DND-41 (cell line): ENCODE measurements around the gene CACNA1F.

Experiments used
- ATAC-seq: fragments of 200-7000 bp; cut with Tn5 transposase; 3 replicates; pipeline ENCODE4 v1.9.1; 2021; ENCODE audit warnings: low read depth; ENCODE audit not compliant: insufficient read depth
- DNase-seq: peaks from one replicate; pipeline ENCODE4 v3.0.0-alpha.2; 2020
- H2AFZ ChIP-seq: 2 replicates; pipeline ENCODE4 v1.6.0; 2012; ENCODE audit warnings: low read depth, low read length
- H3K27ac ChIP-seq: 2 replicates; pipeline ENCODE4 v1.5.1; 2012; ENCODE audit warnings: low read length, inconsistent platforms
- H3K27me3 ChIP-seq: fragments of 200-600 bp; sonication (generic); 2 replicates; pipeline ENCODE4 v1.6.0; 2012; ENCODE audit warnings: low read length, mild to moderate bottlenecking, inconsistent platforms; ENCODE audit not compliant: insufficient read depth, poor library complexity
- H3K36me3 ChIP-seq: 2 replicates; pipeline ENCODE4 v1.5.1; 2012; ENCODE audit warnings: low read length, inconsistent platforms; ENCODE audit not compliant: insufficient read depth
- H3K4me1 ChIP-seq: 2 replicates; pipeline ENCODE4 v1.5.1; 2012; ENCODE audit warnings: mild to moderate bottlenecking, low read length; ENCODE audit not compliant: insufficient read depth
- H3K4me2 ChIP-seq: 2 replicates; pipeline ENCODE4 v1.6.0; 2012; ENCODE audit warnings: mild to moderate bottlenecking, moderate library complexity, low read length, inconsistent platforms; ENCODE audit not compliant: insufficient read depth
- H3K4me3 ChIP-seq, 2 experiments: fragments of 200-600 bp in 1 of 2; shearing (Covaris generic) in 1 of 2; 2 replicates each; pipeline ENCODE4 v1.5.1; 2012 to 2016; ENCODE audit warnings: inconsistent platforms in 2 of 2, low read length in 2 of 2, mild to moderate bottlenecking in 2 of 2, low read depth in 1 of 2, moderate library complexity in 1 of 2
- H3K79me2 ChIP-seq: 2 replicates; pipeline ENCODE4 v1.6.0; 2012; ENCODE audit warnings: low read length, inconsistent platforms; ENCODE audit not compliant: insufficient read depth
- H3K9ac ChIP-seq: 2 replicates; pipeline ENCODE4 v1.6.0; 2012; ENCODE audit warnings: low read depth, mild to moderate bottlenecking, inconsistent platforms, low read length, moderate library complexity
- H3K9me3 ChIP-seq: 2 replicates; pipeline ENCODE4 v1.5.1; 2012; ENCODE audit warnings: low read length, moderate library complexity, mild to moderate bottlenecking, inconsistent platforms; ENCODE audit not compliant: insufficient read depth, severe bottlenecking
- H4K20me1 ChIP-seq: 2 replicates; pipeline ENCODE4 v1.6.0; 2012; ENCODE audit warnings: low read length; ENCODE audit not compliant: insufficient read depth
- EZH2 ChIP-seq: IDR thresholded peaks from 3 replicates; pipeline ENCODE4 v1.6.1; 2012; ENCODE audit warnings: borderline replicate concordance, low read depth, mild to moderate bottlenecking, moderate library complexity, low read length, inconsistent platforms; ENCODE audit not compliant: severe bottlenecking
- TF ChIP-seq, protein P1 (sequence below): IDR thresholded peaks from 2 replicates; pipeline ENCODE4 v1.5.1; 2012; ENCODE audit warnings: borderline replicate concordance, low read length, moderate library complexity, mild to moderate bottlenecking; ENCODE audit not compliant: poor library complexity, severe bottlenecking; ENCODE audit errors: extremely low read depth

Gene CACNA1F

DNA sequence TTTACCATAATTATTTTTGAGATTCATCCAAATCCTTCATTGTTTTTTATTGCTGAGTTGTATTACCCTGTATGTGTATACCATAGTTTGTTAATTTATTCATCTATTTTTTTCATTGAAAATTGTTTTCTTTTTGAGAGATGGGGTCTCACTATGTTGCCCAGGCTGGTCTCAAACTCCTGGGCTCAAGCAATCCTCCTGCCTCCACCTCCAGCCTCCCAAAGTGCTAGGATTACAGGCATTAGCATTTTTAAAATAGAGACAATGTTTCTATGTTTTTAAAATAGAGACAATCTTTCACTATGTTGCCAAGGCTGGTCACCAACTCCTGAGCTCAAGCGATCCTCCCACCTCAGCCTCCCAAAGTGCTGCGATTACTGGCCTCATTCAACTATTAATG lies 72.2 kb downstream of the CACNA1F start:
- TF ChIP-seq, protein P1, sequence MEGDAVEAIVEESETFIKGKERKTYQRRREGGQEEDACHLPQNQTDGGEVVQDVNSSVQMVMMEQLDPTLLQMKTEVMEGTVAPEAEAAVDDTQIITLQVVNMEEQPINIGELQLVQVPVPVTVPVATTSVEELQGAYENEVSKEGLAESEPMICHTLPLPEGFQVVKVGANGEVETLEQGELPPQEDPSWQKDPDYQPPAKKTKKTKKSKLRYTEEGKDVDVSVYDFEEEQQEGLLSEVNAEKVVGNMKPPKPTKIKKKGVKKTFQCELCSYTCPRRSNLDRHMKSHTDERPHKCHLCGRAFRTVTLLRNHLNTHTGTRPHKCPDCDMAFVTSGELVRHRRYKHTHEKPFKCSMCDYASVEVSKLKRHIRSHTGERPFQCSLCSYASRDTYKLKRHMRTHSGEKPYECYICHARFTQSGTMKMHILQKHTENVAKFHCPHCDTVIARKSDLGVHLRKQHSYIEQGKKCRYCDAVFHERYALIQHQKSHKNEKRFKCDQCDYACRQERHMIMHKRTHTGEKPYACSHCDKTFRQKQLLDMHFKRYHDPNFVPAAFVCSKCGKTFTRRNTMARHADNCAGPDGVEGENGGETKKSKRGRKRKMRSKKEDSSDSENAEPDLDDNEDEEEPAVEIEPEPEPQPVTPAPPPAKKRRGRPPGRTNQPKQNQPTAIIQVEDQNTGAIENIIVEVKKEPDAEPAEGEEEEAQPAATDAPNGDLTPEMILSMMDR, result no peak
- TF ChIP-seq EZH2, result no peak
- no peak for DNase-seq

GRCh38 chrX:49157194-49157593 lies 75.9 kb downstream of the CACNA1F start:
- Histone ChIP-seq H3K9me3 (no peaks in the 10 kb centered on the region), H3K27me3 (no peaks in the 10 kb centered on the region), H4K20me1 (no peaks in the 10 kb centered on the region), H2AFZ (no peak overlapping the region), H3K9ac (no peak overlapping the region), H3K4me3 (no peak overlapping the region), H3K4me2 (no peak overlapping the region), H3K79me2 (no peaks in the 10 kb centered on the region), H3K36me3 (no peaks in the 10 kb centered on the region), H3K27ac (no peak overlapping the region), H3K4me1 (peaks cover 21% of the 10 kb centered on the region)
- TF ChIP-seq, protein P1, result no peak
- DNase-seq (no peak), ATAC-seq (no peak)

More for the DNA sequence above, 72.2 kb downstream of the CACNA1F start:
- Histone ChIP-seq H3K9ac (no peak overlapping the region), H3K4me3 (no peak overlapping the region), H3K79me2 (no peaks in the 10 kb centered on the region), H3K27me3 (no peaks in the 10 kb centered on the region), H3K36me3 (no peaks in the 10 kb centered on the region), H2AFZ (no peak overlapping the region), H3K9me3 (no peaks in the 10 kb centered on the region), H3K4me1 (peaks cover 34% of the 10 kb centered on the region), H4K20me1 (no peaks in the 10 kb centered on the region), H3K4me2 (no peak overlapping the region), H3K27ac (no peak overlapping the region)
- ATAC-seq, result no peak

DNA sequence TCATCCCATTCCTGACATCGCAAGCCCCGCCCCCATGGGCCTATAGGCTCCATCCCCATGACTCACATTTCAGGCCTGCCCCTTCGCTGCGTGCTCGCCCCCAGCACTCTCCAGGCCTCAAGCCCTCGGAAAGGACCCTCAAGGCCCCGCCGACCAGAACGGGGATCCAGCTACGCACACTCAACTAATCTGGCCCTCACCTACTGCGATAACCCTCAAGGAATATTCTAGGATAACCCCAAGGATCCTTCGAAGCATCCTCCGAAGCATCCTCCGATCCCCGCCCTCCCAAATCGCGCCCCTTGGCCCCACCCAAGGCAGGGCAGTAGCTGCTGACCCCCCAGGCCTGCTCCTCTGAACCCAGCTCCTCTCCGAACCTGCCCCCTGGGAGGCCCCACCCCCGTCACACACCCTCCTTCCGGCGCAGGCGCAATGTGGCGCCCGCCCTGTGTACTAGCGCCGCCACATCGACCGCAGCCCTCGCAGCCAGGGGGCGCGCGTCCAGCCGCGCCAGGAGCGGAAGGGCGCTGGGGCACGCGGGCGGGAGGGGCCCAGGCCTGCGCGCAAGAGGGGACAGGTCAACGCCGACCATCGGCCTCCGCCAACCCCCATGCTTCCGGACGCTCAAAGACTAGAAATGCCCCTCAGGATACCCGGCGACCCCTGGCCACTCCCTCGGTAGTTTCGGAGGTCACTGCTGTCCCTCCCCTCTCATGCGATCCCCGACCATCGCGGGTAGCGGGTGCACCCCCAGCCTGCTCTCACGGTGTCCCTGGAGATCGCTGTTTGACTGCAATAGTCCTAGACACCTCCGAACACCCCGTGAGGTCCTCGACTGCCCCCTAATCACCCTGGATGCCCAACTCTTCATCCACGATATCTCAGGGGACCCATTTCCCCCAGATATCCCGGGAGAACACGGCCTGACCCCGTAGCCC lies 77.0 kb downstream of the CACNA1F start:
- Histone ChIP-seq H2AFZ (peak overlapping the region; percentile 80), H3K4me1 (peaks cover 21% of the 10 kb centered on the region), H3K4me3 (peak overlapping the region in 1 of 2 experiments; percentile 52; a peak in 3 of 4 replicates), H3K27me3 (no peaks in the 10 kb centered on the region), H3K36me3 (no peaks in the 10 kb centered on the region), H3K9ac (peak overlapping the region; percentile 66), H3K9me3 (no peaks in the 10 kb centered on the region), H3K79me2 (no peaks in the 10 kb centered on the region), H3K27ac (peak overlapping the region; percentile 83), H4K20me1 (no peaks in the 10 kb centered on the region), H3K4me2 (peak overlapping the region; percentile 61)
- peak; percentile 89 for DNase-seq
- TF ChIP-seq, protein P1, result peak; percentile 77
- no peak for TF ChIP-seq EZH2
- peak; percentile 87 for ATAC-seq
